OCI-LY3 (cell line): ENCODE data around the gene LIX1L.

Source experiments
- CTCF ChIP-seq: fragments of 200-600, 300-600 bp; sonication (generic); IDR thresholded peaks from 2 replicates; pipeline ENCODE4 v1.5.1; 2014; ENCODE audit warnings: antibody characterized with exemption, low read length, low read depth
- EZH2phosphoT487 ChIP-seq: fragments of 200-600 bp; shearing (Covaris generic); IDR thresholded peaks from 2 replicates; pipeline ENCODE4 v1.6.1; 2018; ENCODE audit warnings: antibody characterized with exemption, mixed run types, low read depth

GRCh38 chr1:145906954-145907753 is 50.7 kb downstream of the LIX1L start:
- TF ChIP-seq CTCF, result no peak
- TF ChIP-seq EZH2phosphoT487, result no peak
